GM18519 (cell line): ENCODE data around the gene OTOG.

Experiments
- ATAC-seq: cut with Tn5 transposase; IDR thresholded peaks from one replicate; pipeline ENCODE4 v1.9.1; 2021; ENCODE audit warnings: mild to moderate bottlenecking, moderate library complexity; ENCODE audit not compliant: unreplicated experiment, low FRiP score

The OTOG gene

GRCh38 chr11:17683377-17684161 lies 136.5 kb downstream of the OTOG start:
- ATAC-seq, result no peak

GRCh38 chr11:17684550-17684949 lies 137.5 kb downstream of the OTOG start:
- no peak for ATAC-seq

- ATAC-seq, result no peak
Observed at GRCh38 chr11:17686231-17686980, 139.3 kb downstream of the OTOG start.

- ATAC-seq, result no peak
Observed at GRCh38 chr11:17687946-17688670, 141.0 kb downstream of the OTOG start.

- no peak for ATAC-seq
Observed at GRCh38 chr11:17691550-17691949, 144.5 kb downstream of the OTOG start.

GRCh38 chr11:17691976-17692375 lies 144.9 kb downstream of the OTOG start:
- no peak for ATAC-seq

GRCh38 chr11:17692931-17693330 lies 145.9 kb downstream of the OTOG start:
- ATAC-seq, result no peak

- ATAC-seq, result no peak
Observed at GRCh38 chr11:17693531-17693930, 146.5 kb downstream of the OTOG start.

GRCh38 chr11:17694494-17695110 lies 147.5 kb downstream of the OTOG start:
- no peak for ATAC-seq

- no peak for ATAC-seq
Observed at GRCh38 chr11:17695454-17696441, 148.7 kb downstream of the OTOG start.

- no peak for ATAC-seq
Observed at GRCh38 chr11:17696741-17697140, 149.7 kb downstream of the OTOG start.
